Subcutaneous adipose tissue (tissue), 4 donors: Measurements from ENCODE around the gene CENPO. TPM values are rescaled to one million over a fixed set of nuclear protein-coding genes. Genes with fewer than 3 reads are reported as not detected.

Experiments
- CTCF ChIP-seq: fragments of 450-650 bp; IDR thresholded peaks from one replicate; pipeline ENCODE4 v1.5.1; 2016; ENCODE audit warnings: low read depth, mild to moderate bottlenecking, control low read depth, antibody characterized with exemption, moderate library complexity
- total RNA-seq, 4 donors: library from RNA; depleted of rRNA; stranded (reverse); fragments of >200 nt; gene quantifications; one replicate each; pipeline ENCODE4 v1.1.0, GENCODE V29; 2016

Gene CENPO
- 1 to 10 TPM; 3.1 to 6.3 (median 4.7) TPM for total RNA-seq

- TF ChIP-seq CTCF = no peak
These were observed at the start of gene CENPO, which contains the start of gene PTRHD1 for GRCh38 chr2:24792874-24793760. TSS of gene CENPO (plus strand) at chr2:24793425. CDS start at chr2:24793920, 495 bp downstream. TSS of gene PTRHD1 (minus strand) at chr2:24793391. CDS start at chr2:24793377, 14 bp downstream.

- no peak for TF ChIP-seq CTCF
These were observed 49.3 kb upstream of the CENPO start for GRCh38 chr2:24743924-24744323.

GRCh38 chr2:24744356-24744755 lies 48.9 kb upstream of the CENPO start:
- no peak for TF ChIP-seq CTCF

- TF ChIP-seq CTCF = no peak
These were observed 47.4 kb upstream of the CENPO start for GRCh38 chr2:24745825-24746224.

- no peak for TF ChIP-seq CTCF
These were observed 45.9 kb upstream of the CENPO start for GRCh38 chr2:24747299-24747698.

- no peak for TF ChIP-seq CTCF
These were observed 44.0 kb upstream of the CENPO start for GRCh38 chr2:24749069-24749691.

GRCh38 chr2:24754985-24755705 lies 38.1 kb upstream of the CENPO start:
- no peak for TF ChIP-seq CTCF
